ENCODE data around the gene NHLH1. TPM values are rescaled to one million over a fixed set of nuclear protein-coding genes. Genes with fewer than 3 reads are reported as not detected.

Gene NHLH1
- total RNA-seq, 6 donors from 2014 or later, result 0.20 to 1.0 (median 0.33) TPM; not detected in 3

GRCh38 chr1:160403244-160403643 lies 36.4 kb downstream of the NHLH1 start:
- Histone ChIP-seq H3K4me1 (peaks cover 15 to 41% (median 28%) of the 10 kb centered on the region in 4 donors), H3K4me3 (no peak overlapping the region), H3K27me3 (peaks cover 0 to 13% (median 6%) of the 10 kb centered on the region in 4 donors), H3K27ac (peak overlapping the region in 2 of 4 donors; percentile 68 to 81), H3K9me3 (no peaks in the 10 kb centered on the region), H3K36me3 (no peaks in the 10 kb centered on the region)
- DNase-seq (no peak), ATAC-seq (ENCODE audit: low FRiP score in 2 of 2) (no peak)
- 34 to 43% methylated on average over 3 of the region's 3 CpGs for WGBS, 2 donors
- no peak for TF ChIP-seq CTCF (IDR thresholded peaks at IDR 0.05)
- TF ChIP-seq EP300 (IDR thresholded peaks at IDR 0.05), result no peak
- TF ChIP-seq POLR2A (IDR thresholded peaks at IDR 0.05), result no peak
- no peak for TF ChIP-seq POLR2AphosphoS5 (IDR thresholded peaks at IDR 0.05)

- H3K27ac ChIP-seq, result peak overlapping the region in 2 of 4 donors; percentile 68 to 81
- WGBS, 2 donors, result 78 to 92% methylated on average over 3 of the region's 3 CpGs
- no peak overlapping the region for H3K4me3 ChIP-seq
- H3K4me1 ChIP-seq, result peaks cover 15 to 41% (median 28%) of the 10 kb centered on the region in 4 donors
- DNase-seq (no peak), ATAC-seq (ENCODE audit: low FRiP score in 2 of 2) (no peak)
- no peaks in the 10 kb centered on the region for H3K36me3 ChIP-seq
- no peak for TF ChIP-seq POLR2AphosphoS5 (IDR thresholded peaks at IDR 0.05)
- no peak for TF ChIP-seq EP300 (IDR thresholded peaks at IDR 0.05)
- no peak for TF ChIP-seq CTCF (IDR thresholded peaks at IDR 0.05)
- no peaks in the 10 kb centered on the region for H3K9me3 ChIP-seq
- H3K27me3 ChIP-seq, result peaks cover 0 to 13% (median 6%) of the 10 kb centered on the region in 4 donors
Measured at GRCh38 chr1:160404094-160404493, 37.2 kb downstream of the NHLH1 start.

GRCh38 chr1:160405331-160405877 lies 38.5 kb downstream of the NHLH1 start:
- Histone ChIP-seq H3K27me3 (peaks cover 0 to 8% (median 3%) of the 10 kb centered on the region in 4 donors), H3K4me3 (no peak overlapping the region), H3K27ac (no peak overlapping the region), H3K36me3 (no peaks in the 10 kb centered on the region), H3K4me1 (peaks cover 12 to 35% (median 24%) of the 10 kb centered on the region in 4 donors), H3K9me3 (no peaks in the 10 kb centered on the region)
- no peak for TF ChIP-seq CTCF (IDR thresholded peaks at IDR 0.05)
- TF ChIP-seq POLR2A (IDR thresholded peaks at IDR 0.05), result no peak
- no peak for TF ChIP-seq EP300 (IDR thresholded peaks at IDR 0.05)
- TF ChIP-seq POLR2AphosphoS5 (IDR thresholded peaks at IDR 0.05), result no peak
- WGBS, 2 donors, result 65 to 82% methylated on average over 2 of the region's 2 CpGs
- no peak for DNase-seq
- no peak for ATAC-seq (ENCODE audit: low FRiP score in 2 of 2)

- Histone ChIP-seq H3K9me3 (no peaks in the 10 kb centered on the region), H3K4me1 (peaks cover 2 to 27% (median 15%) of the 10 kb centered on the region in 4 donors), H3K27me3 (no peaks in the 10 kb centered on the region), H3K27ac (no peak overlapping the region), H3K36me3 (no peaks in the 10 kb centered on the region), H3K4me3 (no peak overlapping the region)
- ATAC-seq (ENCODE audit: low FRiP score in 2 of 2) (no peak), DNase-seq (no peak)
- TF ChIP-seq POLR2A (IDR thresholded peaks at IDR 0.05), result no peak
- no peak for TF ChIP-seq EP300 (IDR thresholded peaks at IDR 0.05)
- no peak for TF ChIP-seq CTCF (IDR thresholded peaks at IDR 0.05)
- TF ChIP-seq POLR2AphosphoS5 (IDR thresholded peaks at IDR 0.05), result no peak
- 87% methylated on average over 14 to 15 of the region's 15 CpGs for WGBS, 2 donors
Measured at GRCh38 chr1:160406131-160406968, 39.5 kb downstream of the NHLH1 start.
